GM19438 (cell line): Measurements from ENCODE around the gene PRKD1.
"Not testable (repeated sequence)": the region's sequence is repeated elsewhere in the genome, so short reads cannot be mapped to it uniquely, and the experiment has no call there.

ENCODE experiments used
- ATAC-seq: cut with Tn5 transposase; IDR thresholded peaks from one replicate; pipeline ENCODE4 v1.9.1; 2021; ENCODE audit warnings: low read depth; ENCODE audit not compliant: unreplicated experiment

The PRKD1 gene

GRCh38 chr14:29749829-29750228, 177.8 kb downstream of the PRKD1 start:
- no peak for ATAC-seq

GRCh38 chr14:29749327-29749726, 178.3 kb downstream of the PRKD1 start:
- ATAC-seq = no peak

- ATAC-seq = no peak
Measured at GRCh38 chr14:29745863-29746262, 181.8 kb downstream of the PRKD1 start.

GRCh38 chr14:29743531-29743930, 184.1 kb downstream of the PRKD1 start:
- ATAC-seq = no peak

GRCh38 chr14:29741909-29742401, 185.7 kb downstream of the PRKD1 start:
- ATAC-seq = no peak

GRCh38 chr14:29740491-29740890, 187.2 kb downstream of the PRKD1 start:
- no peak for ATAC-seq

- no peak for ATAC-seq
Measured at GRCh38 chr14:29738950-29739349, 188.7 kb downstream of the PRKD1 start.

GRCh38 chr14:29738056-29738455, 189.6 kb downstream of the PRKD1 start:
- no peak for ATAC-seq

GRCh38 chr14:29735459-29735858, 192.2 kb downstream of the PRKD1 start:
- no peak for ATAC-seq

- ATAC-seq = no peak
Measured at GRCh38 chr14:29734732-29735131, 192.9 kb downstream of the PRKD1 start.

GRCh38 chr14:29726560-29727331, 200.9 kb downstream of the PRKD1 start:
- ATAC-seq = not testable (repeated sequence)

- no peak for ATAC-seq
Measured at GRCh38 chr14:29724991-29725390, 202.7 kb downstream of the PRKD1 start.

GRCh38 chr14:29722831-29723230, 204.8 kb downstream of the PRKD1 start:
- no peak for ATAC-seq

- no peak for ATAC-seq
Measured at GRCh38 chr14:29721586-29721985, 206.1 kb downstream of the PRKD1 start.

- no peak for ATAC-seq
Measured at GRCh38 chr14:29717901-29718300, 209.7 kb downstream of the PRKD1 start.

GRCh38 chr14:29716150-29716549, 211.5 kb downstream of the PRKD1 start:
- ATAC-seq = no peak

- ATAC-seq = no peak
Measured at GRCh38 chr14:29712601-29713000, 215.0 kb downstream of the PRKD1 start.

- no peak for ATAC-seq
Measured at GRCh38 chr14:29710015-29710414, 217.6 kb downstream of the PRKD1 start.

GRCh38 chr14:29709490-29709889, 218.2 kb downstream of the PRKD1 start:
- no peak for ATAC-seq

GRCh38 chr14:29706700-29707099, 220.9 kb downstream of the PRKD1 start:
- ATAC-seq = no peak

- ATAC-seq = no peak
Measured at GRCh38 chr14:29705801-29706200, 221.8 kb downstream of the PRKD1 start.

GRCh38 chr14:29689597-29689996, 238.1 kb downstream of the PRKD1 start:
- ATAC-seq = not testable (repeated sequence)
